Gastroesophageal sphincter (tissue), 4 donors: ENCODE measurements around the gene RHBDD1. TPM values are rescaled to one million over a fixed set of nuclear protein-coding genes. Genes with fewer than 3 reads are reported as not detected.

Experiments
- ATAC-seq: fragments of 150-250 bp; one replicate; pipeline ENCODE4 v1.9.1; 2016; ENCODE audit warnings: mild to moderate bottlenecking, moderate library complexity
- H3K27ac ChIP-seq, 4 donors: fragments of 200-600 bp; sonication (generic) in 3 of 4; 1 replicate in 3 of 4; 2 replicates in 1 of 4; pipeline ENCODE4 v1.5.1; 2016 to 2019
- H3K27me3 ChIP-seq: fragments of 200-600 bp; sonication (generic); one replicate; pipeline ENCODE4 v1.5.1; 2019
- H3K36me3 ChIP-seq, 2 donors: fragments of 200-600 bp; sonication (generic); one replicate each; pipeline ENCODE4 v1.5.1; 2019; ENCODE audit warnings: control low read depth in 1 of 2
- H3K4me1 ChIP-seq, 3 donors: fragments of 200-600 bp; sonication (generic); 1 replicate in 2 of 3; 2 replicates in 1 of 3; pipeline ENCODE4 v1.5.1; 2016 to 2019; ENCODE audit warnings: control low read depth in 2 of 3
- H3K4me3 ChIP-seq, 2 donors: fragments of 200-600 bp; sonication (generic); one replicate each; pipeline ENCODE4 v1.5.1; 2019; ENCODE audit warnings: mild to moderate bottlenecking in 1 of 2, moderate library complexity in 1 of 2
- H3K9me3 ChIP-seq, 3 donors: fragments of 200-600 bp; sonication (generic); one replicate each; pipeline ENCODE4 v1.5.1; 2017 to 2019; ENCODE audit warnings: control low read depth in 2 of 3
- EP300 ChIP-seq: sonication (generic); formaldehyde crosslinking; IDR thresholded peaks from one replicate; pipeline ENCODE4 v1.6.1; 2017; ENCODE audit warnings: antibody characterized with exemption, mild to moderate bottlenecking
- POLR2A ChIP-seq, 2 donors: fragments of 450-650 bp; IDR thresholded peaks; one replicate each; pipeline ENCODE4 v1.6.1; 2017; ENCODE audit warnings: antibody characterized with exemption in 2 of 2, mild to moderate bottlenecking in 2 of 2, moderate library complexity in 1 of 2
- POLR2AphosphoS5 ChIP-seq: sonication (generic); formaldehyde crosslinking; IDR thresholded peaks from one replicate; pipeline ENCODE4 v1.6.1; 2017; ENCODE audit warnings: antibody characterized with exemption
- WGBS, 2 donors: methylation state at CpG; one replicate each; pipeline ENCODE4 v1.1.5; 2018; ENCODE audit warnings: low coverage in 1 of 2; 5-methylcytosine and 5-hydroxymethylcytosine counted together
- total RNA-seq, 4 donors: library from RNA; depleted of rRNA; stranded (reverse); fragments of >200 nt; gene quantifications; one replicate each; pipeline ENCODE4 v1.1.0, GENCODE V29; 2016
- TF ChIP-seq, protein P1 (sequence below), 4 experiments: fragments of 200-600 bp in 2 of 4; fragments of 450-650 bp in 2 of 4; sonication (generic) in 1 of 4; IDR thresholded peaks; one replicate each; pipeline ENCODE4 v1.5.1; 2017 to 2019; ENCODE audit warnings: antibody characterized with exemption in 4 of 4, mild to moderate bottlenecking in 2 of 4, moderate library complexity in 2 of 4

The RHBDD1 gene
- total RNA-seq, 4 donors from 2014 or later, result 22.2 to 35.2 (median 24.7) TPM

DNA sequence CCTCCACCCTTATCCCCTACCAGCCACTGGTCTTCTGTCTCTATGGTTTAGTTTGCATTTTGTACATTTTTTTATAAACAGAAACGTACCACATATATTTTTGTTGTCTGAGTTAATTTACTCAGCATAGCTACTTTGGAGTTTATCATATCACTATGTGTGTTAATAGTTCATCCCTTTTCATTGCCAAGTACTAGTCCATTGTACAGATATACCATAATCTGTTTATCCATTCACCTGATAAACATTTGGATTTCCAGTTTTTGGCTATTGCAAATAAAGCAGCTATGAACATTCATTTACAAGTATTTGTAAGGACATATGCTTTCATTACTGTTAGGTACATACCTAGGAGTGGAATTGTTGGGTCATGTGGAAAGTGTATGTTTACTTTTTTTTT is 123.6 kb downstream of the RHBDD1 start:
- 77 to 83% methylated on average over 1 of the region's 1 CpG for WGBS, 2 donors
- no peak for TF ChIP-seq EP300
- no peak for TF ChIP-seq POLR2AphosphoS5
- TF ChIP-seq POLR2A (IDR thresholded peaks at IDR 0.05), result no peak
- TF ChIP-seq, protein P1, sequence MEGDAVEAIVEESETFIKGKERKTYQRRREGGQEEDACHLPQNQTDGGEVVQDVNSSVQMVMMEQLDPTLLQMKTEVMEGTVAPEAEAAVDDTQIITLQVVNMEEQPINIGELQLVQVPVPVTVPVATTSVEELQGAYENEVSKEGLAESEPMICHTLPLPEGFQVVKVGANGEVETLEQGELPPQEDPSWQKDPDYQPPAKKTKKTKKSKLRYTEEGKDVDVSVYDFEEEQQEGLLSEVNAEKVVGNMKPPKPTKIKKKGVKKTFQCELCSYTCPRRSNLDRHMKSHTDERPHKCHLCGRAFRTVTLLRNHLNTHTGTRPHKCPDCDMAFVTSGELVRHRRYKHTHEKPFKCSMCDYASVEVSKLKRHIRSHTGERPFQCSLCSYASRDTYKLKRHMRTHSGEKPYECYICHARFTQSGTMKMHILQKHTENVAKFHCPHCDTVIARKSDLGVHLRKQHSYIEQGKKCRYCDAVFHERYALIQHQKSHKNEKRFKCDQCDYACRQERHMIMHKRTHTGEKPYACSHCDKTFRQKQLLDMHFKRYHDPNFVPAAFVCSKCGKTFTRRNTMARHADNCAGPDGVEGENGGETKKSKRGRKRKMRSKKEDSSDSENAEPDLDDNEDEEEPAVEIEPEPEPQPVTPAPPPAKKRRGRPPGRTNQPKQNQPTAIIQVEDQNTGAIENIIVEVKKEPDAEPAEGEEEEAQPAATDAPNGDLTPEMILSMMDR (IDR thresholded peaks at IDR 0.05), result no peak
- Histone ChIP-seq H3K9me3 (peaks cover 0 to 12% (median 0%) of the 10 kb centered on the region in 3 donors), H3K27ac (no peak overlapping the region), H3K4me3 (no peak overlapping the region), H3K4me1 (peaks cover 0 to 9% (median 0%) of the 10 kb centered on the region in 3 donors), H3K36me3 (no peaks in the 10 kb centered on the region), H3K27me3 (no peaks in the 10 kb centered on the region)
- ATAC-seq, result no peak

DNA sequence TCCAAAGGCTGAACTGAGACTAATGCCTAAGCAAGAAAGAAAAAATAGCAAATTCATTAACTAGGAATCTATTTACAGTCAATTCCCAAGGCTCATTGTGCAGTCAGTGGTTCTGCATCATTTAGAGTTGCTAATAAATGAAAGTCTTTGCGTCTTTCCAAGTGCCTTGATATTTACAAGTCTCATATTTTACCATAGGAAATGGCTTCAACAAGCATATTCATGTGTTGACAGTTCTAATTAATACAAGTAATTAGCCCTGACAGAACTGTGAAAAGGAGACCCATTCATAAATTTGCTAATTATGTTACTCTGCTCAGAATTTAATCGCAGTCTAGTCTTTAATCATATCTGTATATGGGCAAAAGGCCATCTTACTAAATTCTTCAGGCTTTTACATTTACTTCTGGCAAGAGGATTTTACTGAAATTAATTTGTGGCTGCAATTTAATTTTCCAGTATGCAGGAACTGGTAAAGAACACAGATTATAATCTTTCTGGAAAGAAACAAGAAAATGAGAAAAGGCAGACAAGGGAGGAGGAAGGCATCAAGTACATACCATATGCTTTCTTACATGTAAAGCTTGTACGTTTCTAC is 126.4 kb downstream of the RHBDD1 start:
- Histone ChIP-seq H3K27me3 (no peaks in the 10 kb centered on the region), H3K9me3 (peaks cover 0 to 12% (median 0%) of the 10 kb centered on the region in 3 donors), H3K36me3 (no peaks in the 10 kb centered on the region), H3K4me1 (peaks cover 0 to 9% (median 0%) of the 10 kb centered on the region in 3 donors), H3K27ac (no peak overlapping the region), H3K4me3 (no peak overlapping the region)
- no peak for ATAC-seq
- 81% methylated on average over 3 of the region's 3 CpGs for WGBS, 2 donors
- TF ChIP-seq POLR2A (IDR thresholded peaks at IDR 0.05) (no peak), POLR2AphosphoS5 (no peak), EP300 (no peak)
- TF ChIP-seq, protein P1 (IDR thresholded peaks at IDR 0.05), result no peak

DNA sequence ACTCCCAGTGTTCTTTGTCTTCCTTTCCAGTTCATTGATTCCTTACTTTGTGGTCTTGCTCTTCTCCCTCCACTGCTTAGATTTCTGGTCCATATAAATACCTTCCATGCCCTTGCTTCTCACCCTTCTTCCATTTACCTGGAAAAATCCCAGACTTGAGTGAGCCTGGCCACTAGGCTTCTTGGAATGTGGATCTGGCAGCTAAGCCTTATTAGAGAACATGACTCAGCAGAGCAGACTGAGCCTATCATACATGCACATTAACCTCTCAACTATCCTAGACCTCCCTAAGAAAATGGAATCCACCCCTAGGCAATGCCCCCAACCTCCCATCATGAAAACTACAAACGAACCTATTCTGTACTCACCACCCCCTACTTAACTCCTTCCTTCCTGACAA is 127.7 kb downstream of the RHBDD1 start:
- ATAC-seq, result no peak
- H3K4me3 ChIP-seq, result no peak overlapping the region
- H3K4me1 ChIP-seq, result peaks cover 0 to 9% (median 0%) of the 10 kb centered on the region in 3 donors
- TF ChIP-seq POLR2AphosphoS5 (no peak), EP300 (no peak), POLR2A (IDR thresholded peaks at IDR 0.05) (no peak)
- TF ChIP-seq, protein P1 (IDR thresholded peaks at IDR 0.05), result no peak
- H3K27ac ChIP-seq, result no peak overlapping the region
- no peaks in the 10 kb centered on the region for H3K36me3 ChIP-seq
- WGBS, 2 donors, result 9 to 57% methylated on average over 1 of the region's 1 CpG
- H3K27me3 ChIP-seq, result no peaks in the 10 kb centered on the region
- H3K9me3 ChIP-seq, result peaks cover 0 to 8% (median 0%) of the 10 kb centered on the region in 3 donors

DNA sequence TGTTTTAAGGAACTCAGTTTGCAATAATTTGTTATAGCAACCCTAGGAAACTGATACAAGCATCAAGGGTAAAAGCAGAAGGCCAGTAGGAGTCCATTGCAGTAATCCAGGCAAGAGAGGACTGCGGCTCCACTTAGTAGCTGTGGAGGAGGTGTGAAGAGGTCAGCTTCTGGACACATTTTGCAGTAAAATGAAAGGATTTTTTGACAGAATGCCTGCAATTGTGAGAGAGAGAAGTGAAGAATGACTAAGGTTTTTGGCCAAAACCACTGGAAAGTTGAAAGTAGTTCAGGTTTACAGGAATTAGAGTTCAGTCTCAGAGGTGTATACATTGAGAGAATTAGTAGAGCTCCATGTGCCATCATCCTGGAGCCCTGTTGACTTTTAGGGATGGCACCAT is 129.5 kb downstream of the RHBDD1 start:
- peaks cover 0 to 28% (median 0%) of the 10 kb centered on the region in 3 donors for H3K4me1 ChIP-seq
- 92 to 100% methylated on average over 1 of the region's 1 CpG for WGBS, 2 donors
- no peak for ATAC-seq

More for the DNA sequence above, 129.5 kb downstream of the RHBDD1 start:
- H3K27me3 ChIP-seq, result no peaks in the 10 kb centered on the region
- no peak overlapping the region for H3K27ac ChIP-seq
- TF ChIP-seq POLR2AphosphoS5, result no peak
- no peak for TF ChIP-seq EP300
- TF ChIP-seq, protein P1 (IDR thresholded peaks at IDR 0.05), result no peak
- no peak for TF ChIP-seq POLR2A (IDR thresholded peaks at IDR 0.05)
- no peak overlapping the region for H3K4me3 ChIP-seq
- no peaks in the 10 kb centered on the region for H3K9me3 ChIP-seq
- no peaks in the 10 kb centered on the region for H3K36me3 ChIP-seq
